Activated CD8-positive, alpha-beta memory T cell treated with anti-CD3 and anti-CD28 coated beads, Interleukin-2, amount 50 U/mL, for 24 hours (primary cell): ENCODE measurements around the gene KCTD1.

Source experiments
- DNase-seq: peaks from one replicate; pipeline ENCODE4 v3.0.0-alpha.2; 2020; ENCODE audit errors: extremely low read depth

KCTD1 gene

DNA sequence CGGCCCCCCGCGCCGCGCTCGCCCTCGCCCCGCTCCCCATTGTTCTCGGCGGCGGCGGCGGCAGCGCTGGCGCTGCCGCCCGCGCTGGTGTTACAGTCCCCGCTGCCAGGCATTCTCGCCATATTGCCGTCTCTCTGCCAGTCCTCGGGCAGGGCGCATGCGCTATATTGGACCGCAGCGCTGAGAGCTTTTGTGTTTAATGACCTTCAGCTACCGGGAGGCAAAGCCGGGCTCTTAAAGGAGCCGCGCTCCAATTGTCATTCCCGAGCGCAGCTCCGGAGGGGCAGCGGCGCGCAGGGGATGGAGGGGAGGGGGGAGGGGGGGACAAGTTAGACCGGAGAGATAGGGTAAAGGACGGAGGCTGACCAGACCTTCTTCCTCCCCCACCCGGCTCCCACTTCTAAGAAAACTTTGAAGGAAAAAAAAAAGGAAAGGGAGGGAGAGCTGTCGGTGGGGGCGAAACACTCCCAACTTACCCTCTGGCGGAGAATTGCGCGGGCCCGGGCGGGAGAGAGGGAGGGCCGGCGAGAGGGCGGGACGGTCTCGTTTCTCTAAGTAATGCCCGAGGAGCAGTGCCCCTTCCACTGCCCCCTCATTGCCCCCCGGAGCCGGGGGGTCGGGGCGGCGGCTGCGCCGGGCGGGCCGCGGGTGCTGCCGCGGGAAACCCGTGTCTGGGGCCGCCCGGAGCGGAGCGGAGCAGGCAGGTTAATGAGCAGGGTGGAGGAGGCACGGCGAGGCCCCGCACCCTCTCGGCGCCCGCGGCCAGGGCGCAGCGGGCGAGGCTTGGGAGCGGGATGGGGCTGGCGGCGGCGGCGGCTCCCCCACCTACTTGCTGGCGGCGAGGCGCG lies at the start of gene KCTD1:
KCTD1 (minus strand) TSS at position 139 of the 848 bp plus-strand sequence; CDS start at position 122, 17 bp downstream.
- no peak for DNase-seq

DNA sequence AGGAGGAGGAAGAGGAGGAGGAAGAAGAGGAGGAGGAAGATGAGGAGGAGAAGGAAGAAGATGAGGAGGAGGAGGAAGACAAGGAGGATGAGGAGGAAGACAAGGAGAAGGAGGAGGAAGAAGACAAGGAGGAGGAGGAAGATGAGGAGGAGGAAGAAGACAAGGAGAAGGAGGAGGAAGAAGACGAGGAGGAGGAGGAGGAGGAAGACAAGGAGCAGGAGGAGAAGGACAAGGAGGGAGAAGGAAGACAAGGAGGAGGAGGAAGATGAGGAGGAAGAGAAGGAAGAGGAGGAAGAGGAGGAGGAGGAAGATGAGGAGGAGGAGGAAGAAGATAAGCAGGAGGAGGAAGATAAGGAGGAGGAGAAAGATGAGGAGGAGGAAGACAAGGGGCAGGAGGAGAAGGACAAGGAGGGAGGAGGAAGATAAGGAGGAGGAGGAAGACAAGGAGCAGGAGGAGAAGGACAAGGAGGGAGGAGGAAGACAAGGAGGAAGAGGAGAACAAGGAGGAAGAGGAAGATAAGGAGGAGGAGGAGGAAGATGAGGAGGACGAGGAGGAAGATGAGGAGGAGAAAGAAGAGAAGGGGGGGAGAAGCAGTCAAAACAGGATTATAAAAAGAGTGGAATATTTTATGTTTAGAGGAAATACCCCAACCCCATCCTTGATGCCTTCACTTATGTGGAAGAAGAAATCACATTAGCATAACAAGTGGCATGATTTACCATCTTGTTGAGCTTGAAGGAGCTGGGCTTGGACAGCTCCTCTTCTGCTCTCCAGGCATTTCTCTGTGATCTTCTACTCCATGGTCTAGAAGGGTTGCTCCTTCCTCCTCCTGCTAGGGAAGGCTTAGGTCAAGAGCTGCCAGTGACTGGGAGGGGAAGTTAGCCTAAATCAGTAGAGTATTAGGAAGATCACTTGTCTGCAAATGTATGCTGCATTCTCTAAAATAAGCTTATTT lies 45.3 kb upstream of the KCTD1 start:
- DNase-seq: no peak

DNA sequence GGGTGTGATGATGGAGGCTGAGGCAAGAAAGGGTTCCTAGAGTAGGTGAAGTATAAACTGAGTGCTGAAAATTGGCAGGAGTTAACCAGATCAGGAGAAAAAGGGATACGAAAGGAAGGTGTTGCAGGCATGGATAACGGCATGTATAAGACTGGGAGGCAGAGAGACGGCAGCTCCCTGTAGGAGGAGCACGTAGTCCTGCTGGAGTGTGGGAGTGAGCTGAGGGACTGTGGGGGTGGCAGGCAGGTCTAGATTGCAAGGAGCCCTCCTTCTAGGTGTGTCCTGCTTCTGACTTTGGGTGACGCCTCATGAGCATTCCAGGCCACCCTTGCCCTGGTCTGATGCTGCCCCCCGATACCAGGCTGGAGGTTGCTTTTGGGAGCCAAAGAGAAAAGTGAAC lies 36.4 kb upstream of the KCTD1 start:
- DNase-seq: no peak

DNA sequence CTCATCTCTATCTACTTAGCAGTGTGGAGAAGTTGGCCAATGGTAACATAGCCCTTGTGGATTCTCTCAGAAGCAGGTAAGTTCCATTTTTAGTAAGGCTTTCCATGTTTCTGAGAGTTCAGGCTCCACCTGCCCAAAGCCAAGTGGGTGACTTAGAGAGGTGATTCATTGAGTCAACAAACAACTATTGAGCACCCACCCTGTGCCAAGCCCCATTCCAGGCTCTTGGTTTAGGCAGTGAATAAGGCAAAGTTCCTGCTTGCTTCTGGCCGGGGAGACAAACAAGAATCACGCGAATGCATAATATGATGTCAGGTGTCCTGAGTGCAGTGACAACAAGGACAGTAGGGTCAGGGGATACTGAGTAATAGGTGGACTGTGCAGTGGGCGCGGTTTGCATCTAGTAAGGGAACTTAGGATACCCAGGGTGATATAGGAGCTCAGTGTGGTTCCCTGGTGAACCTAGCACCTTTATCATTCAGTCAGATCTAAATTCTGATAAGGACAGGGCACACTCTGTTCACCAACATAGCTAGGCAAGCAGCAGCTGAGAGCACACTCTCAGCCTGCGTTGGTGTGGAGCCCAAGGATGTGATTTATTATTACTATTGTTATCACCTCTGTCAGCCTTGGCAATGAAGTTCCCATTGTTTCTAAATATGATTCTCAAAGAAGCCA lies 31.7 kb upstream of the KCTD1 start:
- DNase-seq: no peak

DNA sequence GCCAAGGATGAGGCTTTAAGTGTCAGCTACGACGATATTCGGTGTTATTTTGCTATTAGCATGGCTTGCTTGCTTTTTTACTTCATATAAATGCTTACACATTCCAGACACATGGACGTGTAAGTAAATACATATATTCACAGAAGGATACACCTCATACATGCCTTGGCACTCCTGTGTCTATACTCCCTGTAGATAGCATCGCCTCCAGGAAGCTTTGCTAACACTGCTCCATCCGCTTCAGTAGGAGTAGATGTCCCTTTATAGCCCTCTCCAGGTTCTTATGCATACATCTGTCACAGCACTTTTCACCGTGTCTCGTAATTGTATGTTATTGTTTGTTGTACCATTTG lies 27.5 kb upstream of the KCTD1 start:
- DNase-seq: no peak

DNA sequence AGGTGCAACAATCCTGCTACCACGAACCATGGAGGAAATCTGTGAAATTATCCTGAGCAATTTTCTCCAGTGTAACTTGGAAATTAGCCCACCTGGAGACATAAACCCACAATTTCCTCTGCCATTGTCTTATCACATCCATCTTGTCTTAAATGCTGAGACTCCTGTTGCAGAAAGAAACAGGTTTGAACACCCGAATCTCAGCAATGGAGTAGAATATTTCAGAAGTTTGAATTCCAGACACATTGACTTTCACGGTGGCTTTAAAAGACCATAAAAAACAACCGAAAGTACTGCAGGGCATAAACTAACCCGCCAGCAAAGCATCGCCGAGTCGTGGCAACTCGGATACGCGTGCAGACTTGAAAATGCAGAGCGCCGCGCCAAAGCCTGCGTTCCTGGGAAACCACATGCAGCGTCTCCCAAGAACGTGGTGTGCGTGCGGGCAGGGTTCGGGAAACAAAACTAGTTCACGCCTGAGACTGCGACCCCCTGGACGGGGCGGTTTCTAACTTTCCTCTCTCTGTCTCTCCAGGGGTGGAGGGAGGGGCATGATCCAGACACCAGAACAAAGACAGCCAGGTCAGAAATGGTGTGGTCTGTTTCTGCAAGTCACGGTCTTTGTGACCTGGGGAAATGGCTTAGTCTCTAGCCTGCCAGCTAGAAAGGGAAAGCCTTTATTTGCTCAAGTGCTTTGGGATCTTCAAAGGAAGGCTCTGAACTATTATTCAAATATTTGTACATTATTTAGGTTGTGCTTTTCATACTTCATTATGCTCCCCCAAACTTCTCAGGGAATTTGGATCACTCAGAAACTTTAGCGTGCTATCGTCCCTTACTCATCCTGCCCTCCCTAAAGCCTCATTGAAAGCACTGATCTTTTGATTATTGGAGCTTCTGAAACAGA lies 26.9 kb upstream of the KCTD1 start:
- DNase-seq: no peak

DNA sequence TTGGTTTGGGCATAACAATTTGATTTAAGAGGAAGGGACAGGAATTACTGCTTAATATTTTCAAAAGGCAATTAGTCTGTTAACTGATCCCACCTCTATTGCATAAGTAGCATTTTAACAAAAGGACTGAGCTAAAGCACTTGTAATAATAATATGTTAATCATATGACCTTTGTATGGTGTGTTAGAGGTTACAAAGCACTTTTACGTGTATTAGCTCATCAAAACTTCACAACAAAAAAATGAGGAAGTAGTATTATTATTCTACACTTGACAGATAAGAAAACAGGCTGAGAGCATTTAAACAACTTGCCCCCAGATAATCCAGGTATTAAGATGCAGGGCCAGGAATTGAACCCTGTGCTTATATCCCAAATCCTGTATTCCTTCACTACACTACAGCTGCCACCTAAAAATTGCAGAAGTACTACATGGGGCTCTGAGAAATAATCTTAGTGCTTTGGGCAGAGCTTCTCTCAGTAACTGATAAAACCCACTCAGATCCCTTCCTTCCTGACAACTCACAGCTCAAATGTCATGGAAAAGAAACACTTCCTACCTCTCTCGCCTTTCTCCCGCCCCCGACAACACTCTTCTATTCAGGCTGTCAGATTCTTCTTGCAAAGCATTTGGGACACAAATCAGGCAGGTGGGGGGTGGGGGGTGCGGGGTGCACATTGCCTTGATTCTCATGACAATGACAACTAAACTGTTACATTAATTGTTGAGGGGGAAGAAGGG lies 20.7 kb upstream of the KCTD1 start:
- DNase-seq: no peak

DNA sequence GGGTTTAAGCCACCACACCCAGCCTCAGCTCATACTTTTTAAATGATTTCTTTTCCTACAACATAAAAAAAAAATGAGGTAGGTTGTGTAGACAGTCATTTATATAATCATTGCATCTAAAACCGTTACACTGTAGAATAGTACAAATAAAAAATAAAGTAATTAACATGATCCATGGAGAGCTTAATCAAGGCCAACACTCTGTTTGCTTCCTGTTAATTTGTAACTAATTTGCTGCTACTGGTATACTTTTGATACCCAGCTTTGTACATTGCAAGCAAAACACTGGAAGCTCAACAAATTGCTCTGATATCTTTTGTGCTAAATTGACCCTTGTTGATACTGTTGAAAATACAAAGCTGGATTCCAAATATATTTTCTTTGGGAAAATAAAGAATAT lies 20.2 kb upstream of the KCTD1 start:
- no peak for DNase-seq

DNA sequence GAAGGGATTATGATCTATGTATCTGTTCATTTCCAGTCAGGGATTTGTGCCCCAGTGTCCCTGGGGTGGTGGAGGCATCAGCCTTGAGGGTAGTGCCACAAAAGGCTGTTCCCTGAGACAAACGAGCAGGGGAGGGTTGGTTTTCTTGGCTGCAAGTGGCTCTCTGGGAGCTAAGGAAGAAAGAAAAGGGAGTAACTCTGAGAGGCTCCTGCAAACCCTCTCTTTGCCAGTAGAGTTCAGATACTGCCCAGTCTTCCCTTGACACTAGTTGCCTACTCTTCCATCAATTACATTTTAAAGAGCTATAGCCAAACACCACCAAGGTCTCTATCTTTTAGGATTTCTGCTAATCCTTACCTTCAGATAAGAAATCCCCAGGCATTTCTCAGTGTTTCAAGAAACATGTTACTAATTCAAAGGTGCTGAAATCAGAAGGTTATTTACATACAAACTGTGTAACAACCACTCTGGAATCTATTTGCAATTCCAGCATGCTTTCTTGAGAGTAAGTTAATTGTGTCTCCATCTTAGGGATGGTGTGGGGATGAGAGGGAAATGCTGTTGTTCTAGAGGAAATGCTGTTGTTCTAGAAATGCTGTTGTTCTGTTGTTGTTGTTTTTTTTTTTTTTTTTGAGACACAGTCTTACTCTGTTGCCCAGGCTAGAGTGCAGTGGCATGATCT lies 18.7 kb upstream of the KCTD1 start:
- no peak for DNase-seq

DNA sequence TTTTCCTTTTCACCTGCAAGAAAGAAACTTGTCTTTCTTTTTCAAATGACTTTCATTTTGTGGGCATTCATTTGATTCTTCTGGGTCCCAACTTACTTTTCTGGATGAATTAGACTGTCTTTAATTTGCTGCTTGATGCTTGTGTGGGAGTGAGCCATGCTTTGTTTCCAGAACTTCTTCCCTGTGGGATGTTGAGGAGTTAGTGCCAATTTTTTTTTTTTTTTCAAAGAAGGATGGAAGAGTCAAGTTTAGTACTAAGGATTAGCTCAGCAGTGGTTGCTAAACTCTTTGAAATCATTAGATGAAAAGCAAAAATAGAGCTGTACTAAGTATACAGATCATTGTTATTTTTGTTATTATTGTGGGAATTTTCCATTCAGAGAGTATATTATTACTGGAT lies 17.2 kb upstream of the KCTD1 start:
- no peak for DNase-seq

DNA sequence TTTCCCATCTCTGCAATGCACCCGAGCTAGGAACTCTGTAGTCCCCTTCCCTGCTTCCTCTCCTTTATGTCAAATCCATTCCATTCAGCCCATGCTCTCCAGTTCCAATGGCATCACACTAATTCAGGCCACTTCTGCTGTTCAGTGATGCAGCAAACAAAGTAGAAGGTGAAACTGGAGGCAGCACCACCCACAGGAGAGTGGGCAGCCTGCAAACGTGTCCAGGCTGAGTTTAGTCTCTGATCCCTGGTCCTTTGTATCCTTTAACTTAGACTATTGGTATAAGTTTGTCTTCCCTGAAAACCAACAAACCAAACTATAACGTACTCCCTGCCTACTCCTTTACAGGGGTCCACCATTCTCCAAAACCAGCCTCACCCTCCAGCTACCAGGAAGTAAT lies 14.7 kb upstream of the KCTD1 start:
- DNase-seq: no peak

DNA sequence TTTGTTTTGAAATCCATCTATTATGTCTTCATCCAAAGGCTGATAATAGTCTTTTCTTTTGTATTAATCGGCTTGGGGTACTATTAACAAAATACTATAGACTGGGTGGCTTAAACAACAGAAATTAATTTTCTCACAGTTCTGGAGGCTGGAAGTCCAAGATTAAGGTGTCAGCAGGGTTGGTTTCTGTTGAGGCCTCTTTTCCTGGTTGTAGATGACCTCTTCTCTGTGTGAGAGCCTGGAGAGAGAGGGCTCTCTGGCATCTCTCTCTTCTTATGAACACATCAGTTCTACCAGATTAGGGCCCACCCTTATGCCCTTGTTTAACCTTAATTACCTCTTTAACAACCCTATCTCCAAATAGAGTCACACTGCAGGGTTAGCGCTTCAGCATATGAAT lies 14.2 kb upstream of the KCTD1 start:
- no peak for DNase-seq

DNA sequence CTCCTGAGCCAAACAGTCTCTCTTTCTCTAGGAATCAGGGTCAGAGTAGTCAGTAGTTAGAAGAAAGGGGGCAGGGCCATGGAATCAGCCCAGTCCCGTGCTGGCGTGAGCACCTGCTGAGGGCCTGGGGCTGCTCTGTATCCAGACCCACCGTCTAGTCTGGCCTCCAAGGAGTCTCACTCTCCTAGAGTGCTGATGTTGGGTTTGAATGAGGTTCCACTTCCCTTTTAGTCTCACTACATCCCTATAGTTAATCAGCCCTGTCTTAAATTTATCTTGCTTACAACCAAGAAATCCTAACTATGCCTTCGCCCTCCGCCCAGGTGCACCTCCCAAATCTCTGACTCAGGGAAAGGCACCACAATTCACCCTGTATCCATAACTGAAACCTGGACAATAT lies 13.4 kb upstream of the KCTD1 start:
- DNase-seq: no peak

DNA sequence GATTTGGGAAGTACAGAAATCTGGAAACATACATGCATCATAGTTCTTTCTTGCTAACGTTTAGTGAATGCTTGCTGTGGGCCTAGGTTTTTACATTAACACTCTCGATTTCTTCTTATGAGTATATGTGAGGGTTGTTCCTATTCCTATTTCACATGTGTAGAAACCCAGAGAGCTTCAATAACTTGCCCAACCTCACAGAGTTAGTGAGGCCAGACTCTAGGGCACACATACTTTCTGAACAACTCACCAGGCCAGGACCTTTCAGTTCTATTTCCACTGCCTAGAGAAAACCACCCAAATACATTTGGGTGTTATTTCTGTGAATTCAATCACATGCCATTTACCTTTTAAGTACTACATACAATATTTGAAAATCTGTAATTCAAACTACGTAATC lies 8.2 kb upstream of the KCTD1 start:
- no peak for DNase-seq

DNA sequence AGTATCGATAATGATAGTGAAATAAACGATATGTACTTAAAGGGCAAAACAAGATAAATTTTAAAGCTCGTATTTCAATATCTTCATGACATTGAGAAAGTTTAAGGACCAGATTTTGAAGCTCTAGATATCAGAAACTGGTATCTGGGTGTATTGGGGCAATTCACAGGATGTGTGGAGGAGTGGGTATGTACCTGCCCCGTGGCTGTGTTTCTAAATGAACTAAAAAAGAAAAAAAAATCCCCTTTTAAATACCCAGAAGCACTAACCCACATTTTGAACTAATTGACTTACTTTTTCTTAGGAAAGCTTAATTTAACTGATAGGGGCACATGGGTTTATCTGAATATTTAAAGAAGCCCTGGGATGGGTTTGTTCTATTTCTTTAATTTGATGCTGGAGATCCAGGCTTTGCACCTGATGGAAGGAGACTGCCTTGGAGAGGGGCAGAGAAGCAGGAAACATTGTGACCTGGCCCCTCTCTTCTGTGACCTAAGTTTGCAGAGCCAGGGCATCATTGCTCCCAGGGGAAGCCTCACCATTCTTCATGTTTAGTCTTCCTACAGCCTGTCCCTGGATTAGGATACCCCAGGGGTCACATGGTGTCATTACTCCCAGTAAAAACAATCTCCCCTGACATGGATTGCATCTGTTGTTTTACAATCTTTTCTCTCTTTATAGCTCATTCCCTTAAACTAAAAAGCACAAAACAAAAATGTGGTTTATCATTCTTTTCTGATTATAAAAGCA lies 7.6 kb upstream of the KCTD1 start:
- no peak for DNase-seq

DNA sequence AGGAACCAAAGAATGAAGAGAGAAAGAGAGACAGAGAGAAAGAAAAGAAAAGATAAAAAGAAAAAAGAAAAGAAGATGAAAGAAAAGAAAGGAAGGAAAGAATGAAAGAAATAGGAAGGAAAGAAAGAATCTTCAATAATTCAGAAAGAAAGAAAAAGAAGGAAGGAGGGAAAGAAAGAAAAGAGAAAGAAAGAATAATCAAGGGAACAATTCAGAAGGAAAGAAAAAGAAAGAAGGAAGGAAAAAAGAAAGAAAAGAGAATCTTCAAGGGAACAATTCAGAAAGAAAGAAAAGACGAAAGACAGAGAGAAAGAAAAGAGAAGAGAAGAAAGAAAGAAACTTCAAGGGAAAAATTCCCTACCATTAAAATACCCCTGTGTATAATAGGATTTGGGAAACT lies 5.6 kb upstream of the KCTD1 start:
- no peak for DNase-seq

DNA sequence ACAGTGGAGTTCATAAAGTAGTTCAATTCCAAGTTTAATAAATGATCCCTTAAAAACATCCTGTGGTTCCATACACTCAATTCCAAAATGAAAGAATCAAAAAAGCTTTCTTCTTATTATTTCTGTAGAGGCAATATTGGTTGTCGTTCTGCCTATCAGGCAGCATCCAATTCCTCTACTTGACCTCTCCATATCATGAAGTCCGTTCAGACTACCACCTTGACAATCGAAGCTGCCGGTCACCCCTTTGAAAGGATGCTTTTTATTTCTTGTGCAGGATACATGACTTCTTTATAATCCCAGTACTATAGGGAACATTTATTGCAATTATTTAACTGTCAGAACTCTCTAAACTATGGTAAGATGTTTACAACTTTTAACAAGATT lies 3.3 kb upstream of the KCTD1 start:
- DNase-seq: no peak

DNA sequence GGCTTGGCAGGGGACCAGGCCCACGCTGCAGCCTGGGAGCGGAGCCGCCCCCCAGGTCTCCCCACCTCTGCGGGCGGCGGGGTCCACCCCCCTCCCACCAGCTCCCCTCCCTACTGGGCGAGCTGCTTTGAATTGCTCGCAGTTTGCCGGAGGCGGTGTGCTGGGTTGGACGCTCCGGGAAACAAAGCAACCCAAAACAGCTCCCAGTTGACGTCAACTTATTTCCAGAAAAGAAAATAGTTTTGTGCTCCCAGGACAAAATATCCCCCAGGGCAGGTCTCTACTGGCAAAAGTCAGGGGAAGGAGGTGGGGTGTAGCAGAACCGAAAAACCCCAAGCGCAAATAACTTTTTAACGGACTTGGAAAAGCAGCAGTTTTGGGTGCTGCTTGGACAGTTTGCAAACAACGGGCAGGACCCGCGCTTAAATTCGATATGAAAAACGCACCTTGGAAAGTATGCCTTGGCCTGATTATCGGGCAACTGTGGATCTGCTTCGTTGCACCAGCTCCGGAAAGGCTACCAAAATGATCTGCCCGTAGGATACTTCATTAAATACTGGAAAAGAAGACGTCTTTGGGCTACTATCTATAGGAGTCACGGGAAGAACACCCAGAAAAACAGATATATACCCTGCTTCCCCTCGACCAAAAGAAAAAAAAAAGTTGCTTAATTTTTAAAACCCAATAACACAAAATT lies 2.8 kb upstream of the KCTD1 start:
- no peak for DNase-seq
